Renal pelvis (tissue), 4 donors: ENCODE data around the gene ASAP2. TPM values are rescaled to one million over a fixed set of nuclear protein-coding genes. Genes with fewer than 3 reads are reported as not detected.
"Not testable (repeated sequence)": the region's sequence is repeated elsewhere in the genome, so short reads cannot be mapped to it uniquely, and the experiment has no call there.

Source experiments
- DNase-seq: peaks from one replicate; pipeline ENCODE4 v3.0.0-alpha.2; 2013
- polyA plus RNA-seq, 3 donors: library from polyadenylated mRNA; unstranded; fragments of 120-200 nt; gene quantifications; one replicate each; pipeline ENCODE4 v1.2.1, GENCODE V29; 2013; ENCODE audit not compliant: insufficient read length in 3 of 3

Gene ASAP2
- polyA plus RNA-seq, 3 donors = 53.4 to 64.2 (median 57.3) TPM

GRCh38 chr2:9249020-9249800, 42.6 kb downstream of the ASAP2 start:
- DNase-seq = no peak

- DNase-seq = no peak
Observed at GRCh38 chr2:9250091-9250490, 43.5 kb downstream of the ASAP2 start.

GRCh38 chr2:9250498-9251153, 44.0 kb downstream of the ASAP2 start:
- DNase-seq = no peak

- DNase-seq = no peak
Observed at GRCh38 chr2:9251154-9252001, 44.8 kb downstream of the ASAP2 start.

- DNase-seq = no peak
Observed at GRCh38 chr2:9252002-9252357, 45.4 kb downstream of the ASAP2 start.

GRCh38 chr2:9255416-9255815, 48.8 kb downstream of the ASAP2 start:
- DNase-seq = no peak

- DNase-seq = no peak
Observed at GRCh38 chr2:9256147-9256546, 49.5 kb downstream of the ASAP2 start.

GRCh38 chr2:9256570-9257043, 50.0 kb downstream of the ASAP2 start:
- DNase-seq = no peak

GRCh38 chr2:9258501-9258900, 51.9 kb downstream of the ASAP2 start:
- DNase-seq = no peak

GRCh38 chr2:9258953-9259399, 52.4 kb downstream of the ASAP2 start:
- DNase-seq = no peak

GRCh38 chr2:9260464-9260918, 53.9 kb downstream of the ASAP2 start:
- DNase-seq = no peak

GRCh38 chr2:9261231-9261883, 54.7 kb downstream of the ASAP2 start:
- DNase-seq = no peak

- no peak for DNase-seq
Observed at GRCh38 chr2:9262671-9263171, 56.1 kb downstream of the ASAP2 start.

GRCh38 chr2:9263428-9263827, 56.8 kb downstream of the ASAP2 start:
- DNase-seq = no peak

GRCh38 chr2:9264301-9264700, 57.7 kb downstream of the ASAP2 start:
- DNase-seq = no peak

GRCh38 chr2:9266711-9267110, 60.1 kb downstream of the ASAP2 start:
- DNase-seq = no peak

GRCh38 chr2:9267286-9267685, 60.7 kb downstream of the ASAP2 start:
- not testable (repeated sequence) for DNase-seq

- DNase-seq = no peak
Observed at GRCh38 chr2:9268301-9269080, 61.9 kb downstream of the ASAP2 start.

- no peak for DNase-seq
Observed at GRCh38 chr2:9269295-9269694, 62.7 kb downstream of the ASAP2 start.

GRCh38 chr2:9269695-9270360, 63.2 kb downstream of the ASAP2 start:
- no peak for DNase-seq
